GM19324 (cell line): ENCODE data around the gene AXIN2.

ENCODE experiments used
- ATAC-seq: cut with Tn5 transposase; IDR thresholded peaks from one replicate; pipeline ENCODE4 v1.9.1; 2021; ENCODE audit warnings: mild to moderate bottlenecking, moderate library complexity; ENCODE audit not compliant: unreplicated experiment, low FRiP score

The AXIN2 gene

DNA sequence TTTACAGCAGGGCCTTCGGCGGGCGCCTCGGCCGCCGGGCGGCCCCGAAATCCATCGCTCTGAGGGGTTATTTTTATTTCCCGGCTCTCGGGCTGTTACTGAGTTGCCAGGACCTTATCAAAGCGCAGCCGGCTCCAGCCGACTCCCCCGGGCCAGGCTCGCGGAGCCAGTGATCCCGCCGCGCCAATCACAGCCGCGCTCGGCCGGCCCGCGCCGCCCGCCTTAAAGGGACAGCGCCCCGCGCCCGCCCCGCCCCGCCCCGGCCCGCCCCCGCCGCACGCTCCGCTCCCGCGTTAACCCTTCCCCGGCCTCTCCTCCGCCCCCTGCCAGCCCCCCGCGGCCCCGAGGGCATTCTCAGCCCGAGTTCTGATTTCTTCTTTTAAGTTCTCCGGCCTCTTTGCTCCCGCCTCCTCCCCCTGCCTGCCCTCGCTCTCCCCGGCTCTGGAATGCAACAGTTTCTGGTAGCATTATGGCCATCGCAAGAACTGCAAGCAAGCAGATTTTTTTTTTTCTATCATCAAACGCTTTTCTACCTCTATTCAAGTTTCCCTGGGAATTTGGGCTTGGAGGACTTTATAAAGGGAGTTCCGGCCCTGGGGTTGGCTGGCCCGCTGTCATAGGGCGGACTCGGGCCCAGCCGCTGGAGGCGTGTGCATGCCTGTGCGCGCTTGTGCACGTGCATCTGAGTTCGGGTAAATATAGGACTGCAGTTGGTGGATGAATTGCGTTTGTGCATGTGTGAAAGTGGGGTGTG is at the start of gene AXIN2:
Gene AXIN2, minus strand, starts transcription at position 197 of the 754 bp plus-strand sequence. CDS start 3,028 bp downstream, outside the sequence.
- ATAC-seq, result peak; percentile 80

DNA sequence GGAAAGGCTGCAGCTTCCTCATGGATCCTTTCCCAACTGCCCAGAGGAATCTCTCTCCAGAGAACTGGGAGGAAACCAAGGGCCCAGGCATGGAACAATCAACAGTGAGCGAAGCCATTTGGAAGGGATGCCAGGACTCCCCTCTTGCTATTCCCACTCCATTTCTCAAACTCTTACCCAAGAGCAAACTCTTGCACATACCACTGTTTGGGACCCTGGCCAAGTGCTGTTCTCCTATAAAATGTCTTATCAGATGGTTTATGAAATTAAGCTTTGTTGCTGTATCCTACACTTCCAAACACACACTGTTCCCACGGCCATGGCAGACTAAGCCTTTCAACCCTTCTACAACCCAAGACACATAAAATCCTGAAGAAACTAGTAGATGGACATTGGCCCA is 48.3 kb upstream of the AXIN2 start:
- no peak for ATAC-seq

GRCh38 chr17:65609286-65609685 is 47.8 kb upstream of the AXIN2 start:
- ATAC-seq, result no peak

DNA sequence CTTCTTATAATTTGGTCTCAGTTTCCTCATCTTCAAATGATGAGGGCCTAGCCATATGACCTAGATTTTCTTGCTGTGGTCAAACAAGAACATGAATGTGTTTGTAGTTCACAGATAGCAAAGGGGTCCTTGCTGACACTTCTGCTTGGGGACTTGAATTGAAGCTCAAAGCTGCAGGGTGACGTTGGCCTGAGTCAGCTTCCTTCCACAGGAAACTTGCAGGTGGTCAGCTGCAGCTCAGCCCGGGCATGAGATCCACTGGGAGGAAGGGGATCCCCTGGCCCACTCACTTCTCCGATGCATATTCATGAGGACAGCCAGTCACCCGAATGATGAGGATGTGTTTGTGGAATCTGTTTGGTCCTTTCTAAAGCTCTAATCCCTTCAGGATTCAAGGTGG is 42.6 kb upstream of the AXIN2 start:
- no peak for ATAC-seq

DNA sequence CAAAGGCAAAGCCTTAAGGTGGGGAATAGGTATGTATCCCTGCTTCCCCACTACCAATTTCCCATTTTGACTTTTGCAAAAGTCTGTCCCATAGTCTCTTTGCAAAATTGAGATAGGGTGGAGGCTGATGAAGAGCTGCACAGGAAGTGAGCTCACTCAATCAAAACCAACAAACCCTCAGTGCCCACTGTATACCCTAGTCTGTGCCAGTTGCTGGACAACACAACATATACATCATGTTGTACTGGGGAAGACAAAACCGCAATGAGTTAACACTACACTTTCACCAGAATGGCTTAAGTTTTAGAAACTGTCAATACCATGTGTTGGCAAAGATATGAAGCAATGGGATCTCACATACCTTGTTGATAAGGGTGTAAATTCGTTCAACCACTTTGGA is 40.4 kb upstream of the AXIN2 start:
- ATAC-seq, result no peak

DNA sequence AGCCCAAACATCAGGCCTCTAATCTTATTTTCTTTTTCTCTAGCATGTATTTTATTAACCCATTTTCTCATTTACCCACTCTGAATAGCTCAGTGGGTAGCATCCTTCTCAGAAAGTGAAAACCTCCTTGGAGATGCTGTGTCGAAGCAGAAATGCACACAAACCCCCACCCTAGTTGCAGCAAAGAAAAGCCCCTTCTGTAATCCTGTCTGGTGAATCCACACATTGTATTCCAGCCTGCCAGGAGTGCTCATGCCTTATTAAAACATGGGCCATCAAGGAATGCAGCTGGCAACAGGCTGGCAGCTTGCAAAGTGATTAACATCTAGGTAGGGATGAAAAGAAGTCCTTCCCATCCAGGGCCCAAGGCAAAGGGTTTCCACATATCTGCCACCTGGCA is 39.7 kb upstream of the AXIN2 start:
- no peak for ATAC-seq

- ATAC-seq, result no peak
These were observed 39.1 kb upstream of the AXIN2 start for GRCh38 chr17:65600518-65600917.

DNA sequence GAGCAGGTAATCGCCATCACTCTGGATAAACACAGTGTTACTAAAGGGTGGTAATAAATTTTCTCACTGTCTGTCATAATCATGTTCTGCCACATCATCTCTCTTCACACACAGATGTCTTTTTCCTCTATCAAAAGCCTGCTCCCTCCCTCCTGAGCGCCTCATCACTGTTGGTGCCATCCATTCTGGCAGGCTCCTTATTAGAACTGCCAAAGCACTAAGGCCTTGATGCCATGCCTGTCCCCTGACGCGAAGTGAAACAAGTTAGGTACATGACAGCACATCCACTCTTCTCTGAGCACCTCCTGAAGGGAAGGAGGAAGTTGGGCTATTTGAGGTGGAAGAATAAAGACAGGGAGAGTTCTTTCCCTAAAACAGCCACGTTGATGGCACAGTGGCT is 38.2 kb upstream of the AXIN2 start:
- no peak for ATAC-seq

DNA sequence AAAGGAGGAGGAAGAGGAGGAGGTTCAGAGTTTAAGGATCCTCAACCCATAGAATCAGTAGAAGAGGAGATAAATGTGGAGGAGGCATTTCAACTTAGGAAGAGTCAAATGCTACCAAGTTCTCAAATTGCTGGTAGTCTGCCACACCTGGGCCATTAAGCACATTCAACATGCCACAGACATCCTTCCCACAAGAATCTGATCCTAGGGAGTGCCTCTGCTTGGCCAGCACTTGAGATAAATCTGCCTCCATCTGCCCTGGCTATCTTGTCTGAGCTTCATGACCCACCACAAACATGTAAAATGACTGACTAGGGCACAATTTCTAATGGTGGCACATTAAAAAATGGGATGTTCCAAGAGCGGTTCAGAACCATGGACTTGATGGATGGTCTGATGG is 37.3 kb upstream of the AXIN2 start:
- no peak for ATAC-seq

- no peak for ATAC-seq
These were observed 33.7 kb upstream of the AXIN2 start for GRCh38 chr17:65595071-65595656.

GRCh38 chr17:65593855-65594845 is 32.7 kb upstream of the AXIN2 start:
- ATAC-seq, result no peak

DNA sequence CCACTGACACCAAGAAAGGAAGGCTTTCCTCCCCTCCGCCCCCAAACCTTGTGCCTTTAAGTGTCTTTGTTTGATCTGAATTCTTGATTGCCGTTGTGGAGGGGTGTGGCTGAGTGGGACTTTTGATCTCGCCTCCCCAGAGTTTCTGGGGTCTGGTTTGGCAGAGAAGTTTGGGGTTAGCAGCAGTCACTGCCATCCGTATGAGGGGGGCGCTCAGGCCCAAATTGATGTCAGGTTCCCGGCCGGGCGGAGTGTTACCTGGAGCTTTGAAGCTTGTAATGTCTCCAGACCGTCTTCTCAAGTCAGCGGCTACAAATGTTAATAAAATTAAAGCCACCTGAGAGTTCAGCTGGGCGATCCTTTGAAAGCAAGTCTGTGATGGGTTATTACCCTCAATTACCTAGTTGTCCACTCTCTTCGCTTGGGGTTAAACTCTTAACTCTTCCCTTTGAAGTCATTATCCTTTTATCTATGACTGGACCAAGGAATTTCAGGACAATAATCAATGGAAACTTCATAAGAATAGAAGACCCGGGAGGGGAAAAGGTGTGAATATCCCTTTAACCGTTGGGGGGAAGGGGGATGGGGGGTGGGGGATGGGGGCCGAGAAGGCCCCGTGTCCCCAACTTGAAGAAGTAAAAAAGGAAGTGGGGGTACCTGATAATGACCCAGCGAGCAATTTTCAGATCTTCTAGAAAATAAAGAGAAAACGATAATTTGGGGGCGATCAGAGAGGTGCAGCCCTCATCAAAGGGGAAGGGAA is 31.8 kb upstream of the AXIN2 start:
- no peak for ATAC-seq

GRCh38 chr17:65592125-65592965 is 30.9 kb upstream of the AXIN2 start:
- no peak for ATAC-seq

DNA sequence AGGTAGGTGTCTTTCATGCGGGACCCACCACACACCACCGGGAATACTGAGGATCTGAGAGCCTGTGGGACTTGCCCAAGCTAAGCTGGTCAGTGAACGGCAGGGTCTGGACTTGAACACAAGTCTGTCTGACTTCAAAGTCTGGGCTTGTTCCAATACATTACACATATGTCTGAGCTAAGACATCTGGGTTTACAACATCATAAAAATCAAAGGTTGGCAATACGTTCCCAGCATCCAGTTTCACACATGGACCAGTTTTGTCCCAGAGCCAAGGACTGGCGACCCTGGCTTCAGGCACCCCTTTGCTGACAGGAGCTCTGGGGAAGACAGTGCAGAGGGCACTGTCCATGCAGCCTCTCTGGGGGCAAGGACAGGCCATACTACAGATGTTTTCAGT is 27.9 kb upstream of the AXIN2 start:
- no peak for ATAC-seq

DNA sequence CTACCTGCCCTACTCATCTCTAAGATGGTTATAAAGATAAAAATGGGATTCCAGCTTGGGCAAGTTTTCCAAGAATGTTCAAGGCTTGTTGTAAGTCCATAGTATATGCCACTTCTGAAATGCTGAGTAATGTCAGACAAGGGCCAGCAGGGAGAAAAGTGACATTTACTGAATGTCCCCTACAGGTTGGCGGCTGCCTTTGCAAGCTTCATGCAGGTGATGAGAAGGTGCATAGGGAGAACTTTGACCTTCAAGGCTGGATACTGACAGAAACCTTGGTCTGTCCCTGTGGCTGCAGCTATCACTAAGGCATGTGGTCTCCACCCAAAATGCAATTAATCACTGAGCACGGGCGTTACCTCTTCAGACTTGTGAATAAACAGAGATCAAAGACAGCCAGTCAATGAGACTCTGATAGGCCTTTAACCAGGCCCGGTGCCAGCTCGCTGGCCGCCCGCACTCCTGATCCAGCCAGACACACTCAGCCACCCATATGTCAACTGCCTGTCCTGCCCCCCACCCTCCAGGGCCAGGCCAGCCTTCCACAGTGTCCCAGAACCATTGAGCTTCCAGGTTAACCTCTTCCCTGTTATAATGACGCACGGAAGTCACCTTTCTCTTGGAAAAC is 26.8 kb upstream of the AXIN2 start:
- no peak for ATAC-seq

DNA sequence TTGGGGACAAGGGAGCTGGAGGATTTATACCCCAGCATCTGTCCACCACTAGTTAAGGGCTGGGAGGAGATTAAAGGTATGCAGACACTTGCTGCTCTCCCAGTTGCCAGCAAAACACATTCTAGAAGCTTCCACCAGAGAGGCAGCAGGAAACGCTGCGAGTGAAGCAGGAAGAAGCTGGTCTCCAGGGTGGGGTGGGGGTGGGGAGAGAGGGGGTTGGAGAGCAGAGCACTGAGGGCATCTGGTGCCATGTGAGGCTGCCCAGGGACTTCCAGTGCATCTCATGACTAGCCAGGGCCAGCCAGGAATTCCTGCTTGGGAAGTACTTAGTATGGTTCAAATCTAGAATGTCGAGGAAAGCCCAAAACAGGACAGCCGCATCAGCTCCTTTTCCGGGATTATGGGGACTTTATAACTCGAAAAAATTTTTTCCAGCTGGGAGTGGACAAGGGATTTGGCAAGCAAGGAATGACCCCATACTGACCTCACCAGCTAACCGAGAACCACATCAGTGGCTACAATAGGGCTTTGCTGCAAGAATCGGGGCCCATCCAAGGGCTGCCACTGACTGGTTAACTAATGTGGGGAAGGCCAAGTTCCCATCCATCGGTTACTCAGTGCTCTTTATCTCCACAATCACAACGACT is 26.2 kb upstream of the AXIN2 start:
- ATAC-seq, result no peak

GRCh38 chr17:65586899-65587298 is 25.5 kb upstream of the AXIN2 start:
- ATAC-seq, result no peak
